WTC11 (cell line): ENCODE results near the gene DAPK1. TPM values are rescaled to one million over a fixed set of nuclear protein-coding genes. Genes with fewer than 3 reads are reported as not detected.

Experiments used
- ATAC-seq: fragments of 200-7000 bp; cut with Tn5 transposase; 2 replicates; pipeline ENCODE4 v1.10.0; 2021; ENCODE audit warnings: mild to moderate bottlenecking, moderate library complexity
- CTCF ChIA-PET: fragments of 300-600 bp; sonication (Branson Sonifier 250); formaldehyde crosslinking; loops from one replicate; lab custom pipeline; 2021; ENCODE audit warnings: antibody characterized with exemption; lab: Charles Lee
- POLR2A ChIA-PET: fragments of 350-600 bp; sonication (Branson Sonifier 250); formaldehyde crosslinking; loops from one replicate; lab custom pipeline; 2021; ENCODE audit warnings: antibody characterized with exemption; lab: Charles Lee
- DNase-seq: peaks from one replicate; pipeline ENCODE4 v3.0.0; 2021; ENCODE audit warnings: low spot score
- H3K27ac Mint-ChIP-seq: 2 replicates; pipeline ENCODE4 v1.8.0; 2021; ENCODE audit warnings: mixed read lengths
- H3K27me3 Mint-ChIP-seq: 2 replicates; pipeline ENCODE4 v1.8.0; 2021; ENCODE audit warnings: low read depth, mild to moderate bottlenecking, moderate library complexity, mixed read lengths
- H3K36me3 Mint-ChIP-seq: 2 replicates; pipeline ENCODE4 v1.8.0; 2021; ENCODE audit warnings: mixed read lengths
- H3K4me1 Mint-ChIP-seq: 2 replicates; pipeline ENCODE4 v1.8.0; 2022; ENCODE audit warnings: mixed read lengths
- H3K4me3 Mint-ChIP-seq: 2 replicates; pipeline ENCODE4 v1.8.0; 2021; ENCODE audit warnings: mild to moderate bottlenecking, moderate library complexity, mixed read lengths
- H3K9me3 Mint-ChIP-seq: 2 replicates; pipeline ENCODE4 v1.8.0; 2021; ENCODE audit warnings: mixed read lengths
- ATF3 ChIP-seq: sonication (generic); formaldehyde crosslinking; conservative IDR thresholded peaks from 2 replicates; pipeline ENCODE4 v1.8.1; 2022; ENCODE audit warnings: mild to moderate bottlenecking, missing genetic modification reagents
- ATF6 ChIP-seq: sonication (generic); formaldehyde crosslinking; IDR thresholded peaks from 2 replicates; pipeline ENCODE4 v1.8.1; 2023; ENCODE audit warnings: mild to moderate bottlenecking, missing genetic modification reagents
- CREM ChIP-seq: sonication (generic); formaldehyde crosslinking; IDR thresholded peaks from 2 replicates; pipeline ENCODE4 v1.8.1; 2022; ENCODE audit warnings: mild to moderate bottlenecking, missing genetic modification reagents, moderate library complexity
- ERG ChIP-seq: fragments of 250-450 bp; sonication (Bioruptor Pico); IDR thresholded peaks from 2 replicates; pipeline ENCODE4 v1.8.0; 2021; ENCODE audit warnings: mild to moderate bottlenecking
- GTF2I ChIP-seq: fragments of 250-450 bp; sonication (Bioruptor Pico); conservative IDR thresholded peaks from 2 replicates; pipeline ENCODE4 v1.4.0; 2021; ENCODE audit warnings: mild to moderate bottlenecking
- NFATC4 ChIP-seq: fragments of 250-450 bp; sonication (Bioruptor Pico); IDR thresholded peaks from 2 replicates; pipeline ENCODE4 v1.9.0; 2021; ENCODE audit warnings: mild to moderate bottlenecking
- SMAD3 ChIP-seq: sonication (generic); formaldehyde crosslinking; IDR thresholded peaks from 2 replicates; pipeline ENCODE4 v1.8.0; 2022; ENCODE audit warnings: missing genetic modification reagents, mild to moderate bottlenecking, borderline replicate concordance
- ZNF416 ChIP-seq: fragments of 250-450 bp; sonication (Bioruptor Pico); IDR thresholded peaks from 2 replicates; pipeline ENCODE4 v1.9.0; 2021; ENCODE audit warnings: mild to moderate bottlenecking, inconsistent platforms
- ZNF512 ChIP-seq: sonication (generic); formaldehyde crosslinking; IDR thresholded peaks from 2 replicates; pipeline ENCODE4 v1.8.1; 2022; ENCODE audit warnings: missing genetic modification reagents, borderline replicate concordance
- total RNA-seq: library from RNA; stranded (reverse); gene quantifications from 3 replicates; pipeline ENCODE4 v1.2.3, GENCODE V29; 2021
- TF ChIP-seq, protein P1 (sequence below): fragments of 250-450 bp; sonication (Bioruptor Pico); IDR thresholded peaks from 2 replicates; pipeline ENCODE4 v1.9.0; 2021; ENCODE audit warnings: mild to moderate bottlenecking
- TF ChIP-seq, protein P2 (sequence below): sonication (generic); formaldehyde crosslinking; IDR thresholded peaks from 2 replicates; pipeline ENCODE4 v1.8.1; 2023; ENCODE audit warnings: mild to moderate bottlenecking, missing genetic modification reagents, moderate library complexity
- TF ChIP-seq, protein P3 (sequence below): fragments of 250-450 bp; sonication (Bioruptor Pico); IDR thresholded peaks from 2 replicates; pipeline ENCODE4 v2.1.2; 2022; ENCODE audit warnings: mild to moderate bottlenecking, moderate library complexity
- TF ChIP-seq, protein P4 (sequence below): sonication (generic); formaldehyde crosslinking; conservative IDR thresholded peaks from 2 replicates; pipeline ENCODE4 v1.8.1; 2023; ENCODE audit warnings: mild to moderate bottlenecking, low read depth, missing genetic modification reagents, moderate library complexity

DAPK1 gene
- total RNA-seq, 1 experiment from 2014 or later, result 129 TPM

DNA sequence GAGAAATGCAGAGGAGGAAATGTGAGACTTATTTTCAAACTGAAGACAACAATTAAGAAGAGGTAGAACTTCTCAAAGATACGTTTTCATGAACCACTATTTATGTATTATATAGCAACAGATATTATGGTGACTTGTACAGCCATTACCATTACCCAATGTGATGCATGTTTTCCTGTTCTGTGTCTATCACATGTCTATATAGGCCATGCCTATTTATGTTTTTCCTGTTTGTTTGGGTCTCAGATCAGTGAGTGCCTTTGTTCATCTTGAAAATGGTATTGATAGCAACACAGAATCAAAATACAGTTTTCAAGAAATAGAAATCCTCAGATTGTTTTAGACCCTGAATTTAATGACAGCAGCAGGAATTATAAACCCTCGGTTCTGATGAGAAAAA lies 44.0 kb downstream of the DAPK1 start:
- Mint-ChIP-seq H3K4me1 (peaks cover 33% of the 10 kb centered on the region), H3K9me3 (no peaks in the 10 kb centered on the region), H3K27ac (no peak overlapping the region), H3K4me3 (no peak overlapping the region), H3K27me3 (no peaks in the 10 kb centered on the region), H3K36me3 (peaks cover 19% of the 10 kb centered on the region)
- no peak for TF ChIP-seq ATF6 (CRISPR knock-in tag)
- TF ChIP-seq NFATC4 (CRISPR knock-in tag), result no peak
- TF ChIP-seq, protein P1, sequence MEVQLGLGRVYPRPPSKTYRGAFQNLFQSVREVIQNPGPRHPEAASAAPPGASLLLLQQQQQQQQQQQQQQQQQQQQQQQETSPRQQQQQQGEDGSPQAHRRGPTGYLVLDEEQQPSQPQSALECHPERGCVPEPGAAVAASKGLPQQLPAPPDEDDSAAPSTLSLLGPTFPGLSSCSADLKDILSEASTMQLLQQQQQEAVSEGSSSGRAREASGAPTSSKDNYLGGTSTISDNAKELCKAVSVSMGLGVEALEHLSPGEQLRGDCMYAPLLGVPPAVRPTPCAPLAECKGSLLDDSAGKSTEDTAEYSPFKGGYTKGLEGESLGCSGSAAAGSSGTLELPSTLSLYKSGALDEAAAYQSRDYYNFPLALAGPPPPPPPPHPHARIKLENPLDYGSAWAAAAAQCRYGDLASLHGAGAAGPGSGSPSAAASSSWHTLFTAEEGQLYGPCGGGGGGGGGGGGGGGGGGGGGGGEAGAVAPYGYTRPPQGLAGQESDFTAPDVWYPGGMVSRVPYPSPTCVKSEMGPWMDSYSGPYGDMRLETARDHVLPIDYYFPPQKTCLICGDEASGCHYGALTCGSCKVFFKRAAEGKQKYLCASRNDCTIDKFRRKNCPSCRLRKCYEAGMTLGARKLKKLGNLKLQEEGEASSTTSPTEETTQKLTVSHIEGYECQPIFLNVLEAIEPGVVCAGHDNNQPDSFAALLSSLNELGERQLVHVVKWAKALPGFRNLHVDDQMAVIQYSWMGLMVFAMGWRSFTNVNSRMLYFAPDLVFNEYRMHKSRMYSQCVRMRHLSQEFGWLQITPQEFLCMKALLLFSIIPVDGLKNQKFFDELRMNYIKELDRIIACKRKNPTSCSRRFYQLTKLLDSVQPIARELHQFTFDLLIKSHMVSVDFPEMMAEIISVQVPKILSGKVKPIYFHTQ (CRISPR knock-in tag), result no peak
- TF ChIP-seq ZNF512, result no peak
- no peak for TF ChIP-seq SMAD3
- no peak for TF ChIP-seq ATF3 (CRISPR knock-in tag)
- no peak for TF ChIP-seq CREM (CRISPR knock-in tag)
- TF ChIP-seq ZNF416 (CRISPR knock-in tag), result no peak
- TF ChIP-seq, protein P2, sequence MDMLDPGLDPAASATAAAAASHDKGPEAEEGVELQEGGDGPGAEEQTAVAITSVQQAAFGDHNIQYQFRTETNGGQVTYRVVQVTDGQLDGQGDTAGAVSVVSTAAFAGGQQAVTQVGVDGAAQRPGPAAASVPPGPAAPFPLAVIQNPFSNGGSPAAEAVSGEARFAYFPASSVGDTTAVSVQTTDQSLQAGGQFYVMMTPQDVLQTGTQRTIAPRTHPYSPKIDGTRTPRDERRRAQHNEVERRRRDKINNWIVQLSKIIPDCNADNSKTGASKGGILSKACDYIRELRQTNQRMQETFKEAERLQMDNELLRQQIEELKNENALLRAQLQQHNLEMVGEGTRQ (CRISPR knock-in tag), result no peak
- TF ChIP-seq ERG (CRISPR knock-in tag), result no peak
- TF ChIP-seq, protein P3, sequence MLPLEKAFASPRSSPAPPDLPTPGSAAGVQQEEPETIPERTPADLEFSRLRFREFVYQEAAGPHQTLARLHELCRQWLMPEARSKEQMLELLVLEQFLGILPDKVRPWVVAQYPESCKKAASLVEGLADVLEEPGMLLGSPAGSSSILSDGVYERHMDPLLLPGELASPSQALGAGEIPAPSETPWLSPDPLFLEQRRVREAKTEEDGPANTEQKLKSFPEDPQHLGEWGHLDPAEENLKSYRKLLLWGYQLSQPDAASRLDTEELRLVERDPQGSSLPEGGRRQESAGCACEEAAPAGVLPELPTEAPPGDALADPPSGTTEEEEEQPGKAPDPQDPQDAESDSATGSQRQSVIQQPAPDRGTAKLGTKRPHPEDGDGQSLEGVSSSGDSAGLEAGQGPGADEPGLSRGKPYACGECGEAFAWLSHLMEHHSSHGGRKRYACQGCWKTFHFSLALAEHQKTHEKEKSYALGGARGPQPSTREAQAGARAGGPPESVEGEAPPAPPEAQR, result no peak
- TF ChIP-seq, protein P4, sequence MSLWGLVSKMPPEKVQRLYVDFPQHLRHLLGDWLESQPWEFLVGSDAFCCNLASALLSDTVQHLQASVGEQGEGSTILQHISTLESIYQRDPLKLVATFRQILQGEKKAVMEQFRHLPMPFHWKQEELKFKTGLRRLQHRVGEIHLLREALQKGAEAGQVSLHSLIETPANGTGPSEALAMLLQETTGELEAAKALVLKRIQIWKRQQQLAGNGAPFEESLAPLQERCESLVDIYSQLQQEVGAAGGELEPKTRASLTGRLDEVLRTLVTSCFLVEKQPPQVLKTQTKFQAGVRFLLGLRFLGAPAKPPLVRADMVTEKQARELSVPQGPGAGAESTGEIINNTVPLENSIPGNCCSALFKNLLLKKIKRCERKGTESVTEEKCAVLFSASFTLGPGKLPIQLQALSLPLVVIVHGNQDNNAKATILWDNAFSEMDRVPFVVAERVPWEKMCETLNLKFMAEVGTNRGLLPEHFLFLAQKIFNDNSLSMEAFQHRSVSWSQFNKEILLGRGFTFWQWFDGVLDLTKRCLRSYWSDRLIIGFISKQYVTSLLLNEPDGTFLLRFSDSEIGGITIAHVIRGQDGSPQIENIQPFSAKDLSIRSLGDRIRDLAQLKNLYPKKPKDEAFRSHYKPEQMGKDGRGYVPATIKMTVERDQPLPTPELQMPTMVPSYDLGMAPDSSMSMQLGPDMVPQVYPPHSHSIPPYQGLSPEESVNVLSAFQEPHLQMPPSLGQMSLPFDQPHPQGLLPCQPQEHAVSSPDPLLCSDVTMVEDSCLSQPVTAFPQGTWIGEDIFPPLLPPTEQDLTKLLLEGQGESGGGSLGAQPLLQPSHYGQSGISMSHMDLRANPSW (CRISPR knock-in tag), result no peak
- no peak for TF ChIP-seq GTF2I
- no peak for DNase-seq
- no peak for ATAC-seq
- ChIA-PET CTCF (no interaction called here), POLR2A (no interaction called here)
